Transverse colon (tissue), 4 donors: ENCODE data around the gene MC5R. TPM values are rescaled to one million over a fixed set of nuclear protein-coding genes. Genes with fewer than 3 reads are reported as not detected.

ENCODE experiments used
- DNase-seq: peaks from one replicate; pipeline ENCODE4 v3.0.0-alpha.2; 2019
- H3K27ac ChIP-seq, 4 donors: fragments of 200-600 bp; sonication (generic); 2 replicates each; pipeline ENCODE4 v1.5.1; 2016 to 2018; ENCODE audit warnings: inconsistent platforms in 4 of 4
- H3K27me3 ChIP-seq: fragments of 200-600 bp; sonication (generic); 2 replicates; pipeline ENCODE4 v1.5.1; 2017; ENCODE audit warnings: inconsistent platforms
- H3K36me3 ChIP-seq, 4 donors: fragments of 200-600 bp; sonication (generic); 2 replicates each; pipeline ENCODE4 v1.5.1; 2017 to 2019; ENCODE audit warnings: inconsistent platforms in 4 of 4
- H3K4me1 ChIP-seq, 4 donors: fragments of 200-600 bp; sonication (generic); 2 replicates each; pipeline ENCODE4 v1.5.1; 2017 to 2020; ENCODE audit warnings: inconsistent platforms in 4 of 4
- H3K4me3 ChIP-seq, 4 donors: fragments of 200-600 bp; sonication (generic); 1 replicate in 1 of 4; 2 replicates in 3 of 4; pipeline versions ENCODE4 v1.5.1 to v1.6.1; 2017 to 2019; ENCODE audit warnings: inconsistent platforms in 4 of 4
- H3K9me3 ChIP-seq, 2 donors: fragments of 200-600 bp; sonication (generic); 2 replicates each; pipeline ENCODE4 v1.5.1; 2017 to 2019; ENCODE audit warnings: inconsistent platforms in 2 of 2
- CTCF ChIP-seq, 5 experiments: fragments of 200-600 bp in 3 of 5; fragments of 450-650 bp in 2 of 5; sonication (generic) in 3 of 5; IDR thresholded peaks; 1 replicate in 2 of 5; 2 replicates in 3 of 5; pipeline ENCODE4 v1.5.1; 2016 to 2017; ENCODE audit warnings: antibody characterized with exemption in 5 of 5, inconsistent platforms in 3 of 5, mild to moderate bottlenecking in 2 of 5, moderate library complexity in 1 of 5
- EP300 ChIP-seq: sonication (generic); formaldehyde crosslinking; IDR thresholded peaks from one replicate; pipeline ENCODE4 v1.6.1; 2017; ENCODE audit warnings: antibody characterized with exemption, low read depth
- POLR2A ChIP-seq: fragments of 450-650 bp; IDR thresholded peaks from one replicate; pipeline ENCODE4 v1.6.1; 2016; ENCODE audit warnings: antibody characterized with exemption, mild to moderate bottlenecking, moderate library complexity
- POLR2AphosphoS5 ChIP-seq, 3 donors: sonication (generic); formaldehyde crosslinking; IDR thresholded peaks; one replicate each; pipeline ENCODE4 v1.6.1; 2016; ENCODE audit warnings: antibody characterized with exemption in 3 of 3
- WGBS, 2 donors: methylation state at CpG; one replicate each; pipeline ENCODE4 v1.1.5; 2018; ENCODE audit warnings: low coverage in 1 of 2; 5-methylcytosine and 5-hydroxymethylcytosine counted together
- in situ Hi-C, 4 donors: fragments of 200-750 bp; cut with MboI; loops; one replicate each; pipeline versions ENCODE4 v1.15.0 to v1.15.1; 2017; ENCODE audit warnings: low sequenced_read_pairs in 3 of 4, low pct_ligation_motif_present in 1 of 4, low pct_unique_long_range_greater_than_20kb in 1 of 4
- intact Hi-C: fragments of 100-400 bp; cut with DNase I; formaldehyde crosslinking; loops from one replicate; pipeline ENCODE4 v1.15.1; 2023; ENCODE audit warnings: low total_unique reads
- total RNA-seq, 4 donors: library from RNA; depleted of rRNA; stranded (reverse); fragments of >200 nt; gene quantifications; one replicate each; pipeline ENCODE4 v1.1.0, GENCODE V29; 2016

Gene MC5R
- total RNA-seq, result not detected

GRCh38 chr18:13823707-13824395 lies at the start of gene MC5R:
TSS of gene MC5R (plus strand) at chr18:13824149. CDS start at chr18:13825766, 1,617 bp downstream.
- WGBS, 2 donors, result 5 to 11% methylated on average over 7 to 50 of the region's 54 CpGs
- Histone ChIP-seq H3K4me1 (peaks cover 0 to 4% (median 0%) of the 10 kb centered on the region in 4 donors), H3K27ac (no peak within 1 kb of the TSS), H3K27me3 (peaks cover 32% of the 10 kb centered on the region), H3K4me3 (peak within 1 kb of the TSS in 3 of 4 donors; percentile 21 to 54 (median 40)), H3K36me3 (no peaks in the 10 kb centered on the region), H3K9me3 (no peaks in the 10 kb centered on the region)
- in situ Hi-C loops (loop anchor here in 1 of 4 donors (10.0 kb wide), 1 partner anchor 261 kb away; no protein-coding TSS in a partner anchor), intact Hi-C loops (loop anchor here (5.0 kb wide), 1 partner anchor 263 kb away; no protein-coding TSS in a partner anchor)
- peak; percentile 61 for DNase-seq
- TF ChIP-seq CTCF (IDR thresholded peaks at IDR 0.05), result peak; percentile 74 to 94 (median 88)
- no peak for TF ChIP-seq POLR2A
- no peak for TF ChIP-seq EP300
- no peak for TF ChIP-seq POLR2AphosphoS5 (IDR thresholded peaks at IDR 0.05)

- no peak overlapping the region for H3K4me3 ChIP-seq
- no peaks in the 10 kb centered on the region for H3K9me3 ChIP-seq
- in situ Hi-C loops (no loop called here), intact Hi-C loops (no loop called here)
- WGBS, 2 donors, result 66 to 83% methylated on average over 1 to 3 of the region's 3 CpGs
- H3K36me3 ChIP-seq, result no peaks in the 10 kb centered on the region
- H3K27ac ChIP-seq, result no peak overlapping the region
- H3K27me3 ChIP-seq, result no peaks in the 10 kb centered on the region
- no peaks in the 10 kb centered on the region for H3K4me1 ChIP-seq
- no peak for DNase-seq
- TF ChIP-seq POLR2A (no peak), CTCF (IDR thresholded peaks at IDR 0.05) (no peak), EP300 (no peak), POLR2AphosphoS5 (IDR thresholded peaks at IDR 0.05) (no peak)
Measured at GRCh38 chr18:13775058-13775457, 48.9 kb upstream of the MC5R start.

GRCh38 chr18:13791181-13791580 lies 32.8 kb upstream of the MC5R start:
- no peaks in the 10 kb centered on the region for H3K4me1 ChIP-seq
- in situ Hi-C loops (no loop called here), intact Hi-C loops (no loop called here)
- H3K36me3 ChIP-seq, result no peaks in the 10 kb centered on the region
- 52 to 61% methylated on average over 3 to 7 of the region's 7 CpGs for WGBS, 2 donors
- no peaks in the 10 kb centered on the region for H3K9me3 ChIP-seq
- no peak for DNase-seq
- H3K4me3 ChIP-seq, result no peak overlapping the region
- H3K27ac ChIP-seq, result no peak overlapping the region
- no peaks in the 10 kb centered on the region for H3K27me3 ChIP-seq
- TF ChIP-seq POLR2AphosphoS5 (IDR thresholded peaks at IDR 0.05) (no peak), EP300 (no peak), CTCF (IDR thresholded peaks at IDR 0.05) (no peak), POLR2A (no peak)

GRCh38 chr18:13793819-13794218 lies 30.1 kb upstream of the MC5R start:
- no peaks in the 10 kb centered on the region for H3K9me3 ChIP-seq
- no peaks in the 10 kb centered on the region for H3K36me3 ChIP-seq
- DNase-seq, result no peak
- 42 to 55% methylated on average over 7 of the region's 7 CpGs for WGBS, 2 donors
- no peaks in the 10 kb centered on the region for H3K4me1 ChIP-seq
- H3K27me3 ChIP-seq, result no peaks in the 10 kb centered on the region
- intact Hi-C loops (no loop called here), in situ Hi-C loops (no loop called here)
- no peak overlapping the region for H3K27ac ChIP-seq
- no peak overlapping the region for H3K4me3 ChIP-seq
- TF ChIP-seq EP300 (no peak), POLR2A (no peak), CTCF (IDR thresholded peaks at IDR 0.05) (no peak), POLR2AphosphoS5 (IDR thresholded peaks at IDR 0.05) (no peak)
